ENCODE results near the gene GRK4.
"Not testable (repeated sequence)": the region's sequence is repeated elsewhere in the genome, so short reads cannot be mapped to it uniquely, and the experiment has no call there.

The GRK4 gene

GRCh38 chr4:2937146-2937857, 26.1 kb upstream of the GRK4 start:
- no peak for TF ChIP-seq CTCF (IDR thresholded peaks at IDR 0.05; ENCODE audit: borderline replicate concordance, insufficient read depth, low read depth, low read length)
- H3K4me3 ChIP-seq (ENCODE audit: low read depth, low read length) = peak overlapping the region; percentile 22

DNA sequence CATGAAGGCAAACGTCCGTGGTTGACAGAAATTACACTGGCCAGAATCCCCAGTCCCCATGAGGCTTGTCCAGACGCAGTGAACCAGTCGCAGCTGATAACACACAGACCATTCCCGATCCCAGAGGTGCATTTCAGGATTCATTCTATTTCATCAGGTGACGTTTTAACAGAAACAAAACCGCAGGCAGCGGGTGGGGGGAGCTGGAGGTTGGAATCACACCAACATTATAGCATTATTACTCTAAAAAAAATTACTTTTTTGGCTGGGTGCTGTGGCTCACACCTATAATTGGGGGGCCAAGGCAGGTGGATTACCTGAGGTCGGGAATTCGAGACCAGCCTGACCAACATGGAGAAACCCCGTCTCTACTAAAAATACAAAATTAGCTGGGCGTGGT, 25.4 kb upstream of the GRK4 start:
- no peak for TF ChIP-seq CTCF (IDR thresholded peaks at IDR 0.05; ENCODE audit: borderline replicate concordance, insufficient read depth, low read depth, low read length)
- no peak overlapping the region for H3K4me3 ChIP-seq (ENCODE audit: low read depth, low read length)

DNA sequence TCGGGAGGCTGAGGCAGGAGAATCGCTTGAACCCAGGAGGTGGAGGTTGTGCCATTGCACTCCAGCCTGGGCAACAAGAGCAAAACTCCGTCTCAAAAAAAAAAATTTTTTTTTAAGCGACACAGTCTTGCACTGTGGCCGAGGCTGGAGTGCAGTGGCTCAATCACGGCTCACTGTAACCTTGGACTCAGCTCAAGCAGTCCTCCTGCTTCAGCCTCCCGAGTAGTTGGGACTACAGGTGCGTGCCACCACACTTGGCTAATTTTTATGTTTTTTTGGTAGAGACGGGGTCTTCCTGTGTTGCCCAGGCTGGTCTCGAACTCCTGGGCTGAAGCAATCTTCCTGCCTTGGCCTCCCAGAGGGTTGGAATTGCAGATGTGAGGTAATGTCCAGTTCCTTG, 25.0 kb upstream of the GRK4 start:
- H3K4me3 ChIP-seq (ENCODE audit: low read depth, low read length) = not testable (repeated sequence)

GRCh38 chr4:2938906-2939305, 24.5 kb upstream of the GRK4 start:
- TF ChIP-seq CTCF (IDR thresholded peaks at IDR 0.05; ENCODE audit: borderline replicate concordance, insufficient read depth, low read depth, low read length) = no peak
- H3K4me3 ChIP-seq (ENCODE audit: low read depth, low read length) = no peak overlapping the region

DNA sequence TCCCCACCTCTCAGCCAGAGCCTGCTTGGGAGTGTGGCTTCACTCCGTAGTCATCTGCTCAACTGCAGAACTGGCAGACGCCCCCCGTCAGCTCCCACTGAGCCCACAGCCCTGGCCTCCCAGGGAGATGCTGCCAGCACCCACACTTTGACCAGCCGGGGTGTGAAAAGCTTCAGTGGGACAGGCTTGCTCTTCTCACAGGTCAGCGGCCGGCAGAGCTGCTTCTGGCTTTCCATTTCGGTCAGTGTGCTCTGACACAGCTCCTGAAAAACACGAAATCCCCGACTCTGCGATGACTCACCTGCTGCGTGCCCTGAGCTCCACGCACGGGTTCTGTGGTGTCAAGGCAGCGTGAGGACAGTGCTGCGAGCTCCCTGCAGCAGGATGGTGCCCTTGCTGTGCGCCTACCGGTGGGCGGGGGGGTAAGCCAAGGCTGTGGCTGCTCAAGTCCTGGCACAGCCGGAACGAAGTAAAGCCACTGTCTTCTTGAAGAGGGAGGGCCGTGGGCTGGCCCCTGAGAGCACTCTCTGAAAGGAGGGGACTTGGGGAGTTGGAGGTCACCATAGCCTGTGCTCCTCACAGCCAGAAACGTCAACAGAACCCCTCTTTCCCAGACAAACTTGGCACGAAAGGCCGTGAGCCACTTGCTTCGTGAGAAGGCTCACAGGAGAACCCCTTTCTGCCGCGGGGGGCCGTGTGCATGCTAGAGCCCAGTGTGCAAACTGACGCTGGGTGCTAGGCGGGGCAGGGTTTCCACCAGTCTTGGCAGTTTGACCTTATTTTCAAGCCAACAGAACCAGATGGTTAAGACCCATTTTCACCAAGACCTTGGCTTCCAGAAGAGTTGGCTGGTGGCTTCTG, 23.8 kb upstream of the GRK4 start:
- no peak overlapping the region for H3K4me3 ChIP-seq (ENCODE audit: low read depth, low read length)
- TF ChIP-seq CTCF (IDR thresholded peaks at IDR 0.05; ENCODE audit: borderline replicate concordance, insufficient read depth, low read depth, low read length) = no peak

GRCh38 chr4:2940267-2941137, 22.9 kb upstream of the GRK4 start:
- TF ChIP-seq CTCF (IDR thresholded peaks at IDR 0.05; ENCODE audit: borderline replicate concordance, insufficient read depth, low read depth, low read length) = no peak
- H3K4me3 ChIP-seq (ENCODE audit: low read depth, low read length) = no peak overlapping the region

All from GM12875 (cell line).